SK-N-SH (cell line): Measurements from ENCODE around the gene CDK8. TPM values are rescaled to one million over a fixed set of nuclear protein-coding genes. Genes with fewer than 3 reads are reported as not detected.
A peak's percentile ranks its signal among the peaks of the same experiment; 100 is the strongest.

ENCODE experiments used
- CTCF ChIA-PET: fragments of 300-600, 350-600 bp; formaldehyde crosslinking; extraction: SDS; loops from one replicate; lab custom pipeline; 2021; lab: Yijun Ruan, JAX
- POLR2A ChIA-PET: fragments of 350-600 bp; sonication (Branson Sonifier 250); formaldehyde crosslinking; extraction: SDS; loops from one replicate; lab custom pipeline; 2020; ENCODE audit warnings: antibody characterized with exemption, inconsistent platforms; lab: Yijun Ruan, JAX
- DNase-seq: peaks from one replicate; pipeline ENCODE4 v3.0.0; 2012
- H2AFZ ChIP-seq: fragments of 200-600 bp; sonication (generic); 2 replicates; pipeline ENCODE4 v1.8.1; 2016; ENCODE audit warnings: antibody characterized with exemption, mild to moderate bottlenecking, low read depth
- H3F3A ChIP-seq: fragments of 200-600 bp; sonication (generic); replicated peaks from 2 replicates; pipeline ENCODE3; 2016; ENCODE audit warnings: antibody characterized with exemption, mild to moderate bottlenecking; ENCODE audit not compliant: insufficient read depth
- H3K27ac ChIP-seq, 2 experiments: fragments of 200-500 bp in 1 of 2; fragments of 200-600 bp in 1 of 2; sonication (Bioruptor generic) in 1 of 2; sonication (generic), shearing (Covaris generic) in 1 of 2; 2 replicates each; pipeline versions ENCODE4 v1.5.1 to v1.6.1; 2014 to 2016; ENCODE audit warnings: low read depth in 2 of 2, inconsistent platforms in 1 of 2, low read length in 1 of 2, mild to moderate bottlenecking in 1 of 2, mixed read lengths in 1 of 2
- H3K27me3 ChIP-seq: fragments of 200-600 bp; sonication (generic), shearing (Covaris generic); 2 replicates; pipeline ENCODE4 v1.6.1; 2016; ENCODE audit warnings: mixed run types; ENCODE audit not compliant: insufficient read depth
- H3K36me3 ChIP-seq, 2 experiments: fragments of 200-500 bp in 1 of 2; fragments of 200-600 bp in 1 of 2; sonication (Bioruptor generic) in 1 of 2; sonication (generic) in 1 of 2; replicated peaks in 1 of 2; 2 replicates each; pipeline versions ENCODE3 to v1.5.1; 2014 to 2016; ENCODE audit warnings: low read length in 1 of 2, mild to moderate bottlenecking in 1 of 2; ENCODE audit not compliant: insufficient read depth in 2 of 2, control insufficient read depth in 1 of 2
- H3K4me1 ChIP-seq, 2 experiments: fragments of 200-500 bp in 1 of 2; fragments of 200-600 bp in 1 of 2; sonication (Bioruptor generic) in 1 of 2; sonication (generic), shearing (Covaris generic) in 1 of 2; 2 replicates each; pipeline versions ENCODE4 v1.5.1 to v1.6.1; 2014 to 2016; ENCODE audit warnings: low read depth in 1 of 2, low read length in 1 of 2, mixed run types in 1 of 2; ENCODE audit not compliant: insufficient read depth in 2 of 2, control insufficient read depth in 1 of 2
- H3K4me2 ChIP-seq: fragments of 200-600 bp; sonication (generic), shearing (Covaris generic); 2 replicates; pipeline ENCODE4 v1.6.1; 2017; ENCODE audit warnings: mixed run types
- H3K4me3 ChIP-seq, 2 experiments: fragments of 200-500 bp in 1 of 2; fragments of 200-600 bp in 1 of 2; sonication (Bioruptor generic) in 1 of 2; sonication (generic), shearing (Covaris generic) in 1 of 2; 2 replicates each; pipeline versions ENCODE4 v1.5.1 to v1.8.1; 2014 to 2016; ENCODE audit warnings: low read depth in 2 of 2, inconsistent platforms in 1 of 2, low read length in 1 of 2, mild to moderate bottlenecking in 1 of 2, mixed read lengths in 1 of 2, moderate library complexity in 1 of 2
- H3K79me2 ChIP-seq: fragments of 200-600 bp; sonication (generic); 2 replicates; pipeline ENCODE4 v1.8.1; 2017; ENCODE audit warnings: mild to moderate bottlenecking; ENCODE audit not compliant: insufficient read depth
- H3K9ac ChIP-seq: fragments of 200-600 bp; sonication (generic); 2 replicates; pipeline ENCODE4 v1.6.1; 2017; ENCODE audit warnings: mixed run types
- H3K9me2 ChIP-seq: fragments of 200-600 bp; sonication (generic); 2 replicates; pipeline ENCODE4 v1.6.1; 2017; ENCODE audit warnings: mixed run types
- H3K9me3 ChIP-seq: fragments of 200-600 bp; sonication (generic); 2 replicates; pipeline ENCODE4 v1.6.1; 2017; ENCODE audit warnings: mixed run types, mild to moderate bottlenecking, moderate library complexity
- H4K20me1 ChIP-seq: fragments of 200-600 bp; sonication (generic); 2 replicates; pipeline ENCODE4 v1.6.1; 2017; ENCODE audit warnings: mild to moderate bottlenecking, mixed run types; ENCODE audit not compliant: insufficient read depth
- CHD2 ChIP-seq: fragments of 150-350 bp; IDR thresholded peaks from 2 replicates; pipeline ENCODE4 v1.6.1; 2018; ENCODE audit warnings: low read length; ENCODE audit not compliant: partially characterized antibody
- EP300 ChIP-seq, 2 experiments: IDR thresholded peaks; 2 replicates each; pipeline versions ENCODE4 v1.4.0 to v1.6.1; 2012; ENCODE audit warnings: borderline replicate concordance in 1 of 2, low read depth in 1 of 2, low read length in 1 of 2
- FOSL2 ChIP-seq: IDR thresholded peaks from 2 replicates; pipeline ENCODE4 v1.4.0; 2012; ENCODE audit warnings: low read depth, mild to moderate bottlenecking, moderate library complexity, borderline replicate concordance
- FOXJ3 ChIP-seq: sonication (generic); formaldehyde crosslinking; IDR thresholded peaks from 2 replicates; pipeline ENCODE4 v1.5.1; 2020; ENCODE audit warnings: mild to moderate bottlenecking, missing genetic modification reagents
- FOXM1 ChIP-seq: IDR thresholded peaks from 2 replicates; pipeline ENCODE4 v1.4.0; 2012; ENCODE audit warnings: low read depth, mild to moderate bottlenecking
- GATA2 ChIP-seq: sonication (generic); formaldehyde crosslinking; IDR thresholded peaks from 2 replicates; pipeline ENCODE4 v1.5.0; 2020; ENCODE audit warnings: mild to moderate bottlenecking, missing genetic modification reagents
- JUND ChIP-seq: IDR thresholded peaks from 2 replicates; pipeline ENCODE4 v1.4.0; 2012
- MEF2A ChIP-seq: IDR thresholded peaks from 2 replicates; pipeline ENCODE4 v1.4.0; 2012; ENCODE audit warnings: low read depth, borderline replicate concordance
- MXI1 ChIP-seq: IDR thresholded peaks from 2 replicates; pipeline ENCODE4 v1.6.1; 2012; ENCODE audit warnings: mild to moderate bottlenecking, low read depth, low read length, improper control_type of control experiment
- NFIC ChIP-seq: IDR thresholded peaks from 2 replicates; pipeline ENCODE4 v1.4.0; 2012; ENCODE audit warnings: borderline replicate concordance
- NRF1 ChIP-seq: IDR thresholded peaks from 2 replicates; pipeline ENCODE4 v1.6.1; 2012; ENCODE audit warnings: low read depth, mild to moderate bottlenecking, low read length
- POLR2AphosphoS5 ChIP-seq: IDR thresholded peaks from 2 replicates; pipeline ENCODE4 v1.6.1; 2012; ENCODE audit warnings: low read depth, low read length
- RAD21 ChIP-seq: IDR thresholded peaks from 2 replicates; pipeline ENCODE4 v1.6.1; 2012; ENCODE audit warnings: mild to moderate bottlenecking, low read length
- RCOR1 ChIP-seq: fragments of 150-350 bp; IDR thresholded peaks from 2 replicates; pipeline ENCODE4 v1.6.1; 2017; ENCODE audit warnings: antibody characterized with exemption, low read length
- RFX5 ChIP-seq: IDR thresholded peaks from 2 replicates; pipeline ENCODE4 v1.6.1; 2012; ENCODE audit warnings: mild to moderate bottlenecking, improper control_type of control experiment, low read length
- SMC3 ChIP-seq: IDR thresholded peaks from 2 replicates; pipeline ENCODE4 v1.6.1; 2012; ENCODE audit warnings: low read depth, low read length, improper control_type of control experiment
- TAF1 ChIP-seq: IDR thresholded peaks from 2 replicates; pipeline ENCODE4 v1.6.1; 2012; ENCODE audit warnings: low read depth, mild to moderate bottlenecking, low read length, moderate library complexity, borderline replicate concordance
- TCF12 ChIP-seq: IDR thresholded peaks from 2 replicates; pipeline ENCODE4 v1.4.0; 2012
- TEAD4 ChIP-seq: IDR thresholded peaks from 2 replicates; pipeline ENCODE4 v1.4.0; 2012; ENCODE audit warnings: mild to moderate bottlenecking, borderline replicate concordance; ENCODE audit not compliant: insufficient read depth
- YY1 ChIP-seq: IDR thresholded peaks from 2 replicates; pipeline ENCODE4 v1.4.0; 2012; ENCODE audit warnings: low read depth, mild to moderate bottlenecking
- WGBS: methylation state at CpG from one replicate; pipeline ENCODE4 v1.1.6; 2017; ENCODE audit warnings: low lambda C conversion rate; 5-methylcytosine and 5-hydroxymethylcytosine counted together
- polyA plus RNA-seq, 3 experiments: library from polyadenylated mRNA; depleted of rRNA; stranded (reverse); fragments of >200 nt; gene quantifications; 2 replicates each; pipeline ENCODE4 v1.2.3, GENCODE V29; 2012
- TF ChIP-seq, protein P1 (sequence below): IDR thresholded peaks from 2 replicates; pipeline ENCODE4 v1.6.1; 2012; ENCODE audit warnings: mild to moderate bottlenecking, low read depth, low read length, moderate library complexity
- TF ChIP-seq, protein P2 (sequence below): fragments of 200-600 bp; sonication (generic); IDR thresholded peaks from 2 replicates; pipeline ENCODE4 v1.6.1; 2017; ENCODE audit warnings: antibody characterized with exemption, mild to moderate bottlenecking, moderate library complexity
- TF ChIP-seq, protein P3 (sequence below): IDR thresholded peaks from 2 replicates; pipeline ENCODE4 v1.4.0; 2012; ENCODE audit warnings: low read depth
- TF ChIP-seq, protein P4 (sequence below): fragments of 150-350 bp; IDR thresholded peaks from 2 replicates; pipeline ENCODE4 v1.6.1; 2017; ENCODE audit warnings: antibody characterized with exemption, low read length, low read depth, borderline replicate concordance
- TF ChIP-seq, protein P5 (sequence below): IDR thresholded peaks from 2 replicates; pipeline ENCODE4; 2012

CDK8 gene
- polyA plus RNA-seq (2012; rRNA removed): 10.1 and 11.3 TPM in 2 replicates
- 10.9 and 11.4 TPM in 2 replicates for polyA plus RNA-seq (2012; cell fraction: cytosol; rRNA removed)
- polyA plus RNA-seq (2012; cell fraction: nucleus; rRNA removed): 12.9 and 26.3 TPM in 2 replicates

DNA sequence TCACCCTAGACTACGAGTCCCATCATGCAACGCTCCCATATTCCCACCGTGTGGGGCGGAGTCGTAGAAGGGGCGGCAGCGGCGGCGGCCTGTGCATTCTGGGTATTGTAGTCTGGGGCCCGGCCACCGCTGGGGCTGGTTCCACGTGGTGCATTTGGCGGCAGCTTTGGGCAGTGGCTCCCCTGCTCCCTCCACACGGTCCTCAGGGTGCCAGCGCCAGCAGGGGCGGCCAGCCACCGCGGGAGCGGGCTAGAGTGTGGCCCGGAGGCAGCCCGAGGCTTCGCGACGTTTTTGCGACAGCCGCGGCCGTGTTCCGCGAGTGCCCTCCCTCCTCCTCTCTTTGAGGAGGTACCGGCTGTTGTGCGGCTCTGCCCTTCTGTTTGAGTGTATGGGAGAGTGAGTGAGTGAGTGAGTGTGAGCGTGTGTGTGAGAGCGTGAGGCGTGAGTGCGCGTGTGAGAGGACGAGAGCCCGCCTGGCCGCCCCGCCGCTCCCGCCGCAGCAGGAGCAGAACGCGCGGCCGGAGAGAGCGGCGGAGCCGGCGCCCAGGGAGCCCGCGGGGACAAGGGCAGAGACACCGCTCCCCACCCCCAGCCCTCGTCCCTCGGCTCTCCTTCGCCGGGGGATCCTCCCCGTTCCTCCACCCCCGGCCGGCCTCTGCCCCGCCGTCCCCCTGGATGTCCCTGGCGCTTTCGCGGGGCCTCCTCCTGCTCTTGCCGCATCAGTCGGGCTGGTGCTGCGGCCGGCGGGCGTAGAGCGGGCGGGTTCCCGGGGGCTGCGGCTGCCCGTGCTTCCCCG is at the start of gene CDK8:
CDK8 (plus strand) TSS at position 343 of the 796 bp plus-strand sequence. CDS start 513 bp downstream, outside the sequence.
- no peaks in the 10 kb centered on the region for H3F3A ChIP-seq
- H3K27ac ChIP-seq: peak within 1 kb of the TSS; percentile 88 to 97
- peaks cover 44% of the 10 kb centered on the region for H3K79me2 ChIP-seq
- no peaks in the 10 kb centered on the region for H3K9me2 ChIP-seq
- ChIA-PET POLR2A (interaction anchor here (0.6 kb wide), 1 partner anchor 890 kb away, joined by 3 read pairs; no protein-coding TSS in a partner anchor), CTCF (interaction anchor here (0.7 kb wide), 2 partner anchors 24 to 240 kb away, joined by 3 read pairs; no protein-coding TSS in a partner anchor)
- peak within 1 kb of the TSS; percentile 69 to 90 for H3K4me3 ChIP-seq
- H3K36me3 ChIP-seq: no peaks in the 10 kb centered on the region
- peak within 1 kb of the TSS; percentile 75 for H3K9ac ChIP-seq
- peak within 1 kb of the TSS; percentile 93 for H2AFZ ChIP-seq
- DNase-seq: peak; percentile 89
- H3K4me2 ChIP-seq: peak within 1 kb of the TSS; percentile 80
- WGBS: 3% methylated on average over 48 of the region's 79 CpGs
- peaks cover 38% of the 10 kb centered on the region for H4K20me1 ChIP-seq
- H3K4me1 ChIP-seq: peaks cover 8 to 10% of the 10 kb centered on the region in 2 experiments; a peak in 2 of 4 replicates
- H3K27me3 ChIP-seq: no peaks in the 10 kb centered on the region
- no peaks in the 10 kb centered on the region for H3K9me3 ChIP-seq
- no peak for TF ChIP-seq RAD21
- peak; percentile 82 for TF ChIP-seq POLR2AphosphoS5
- TF ChIP-seq GATA2: no peak
- TF ChIP-seq, protein P1, sequence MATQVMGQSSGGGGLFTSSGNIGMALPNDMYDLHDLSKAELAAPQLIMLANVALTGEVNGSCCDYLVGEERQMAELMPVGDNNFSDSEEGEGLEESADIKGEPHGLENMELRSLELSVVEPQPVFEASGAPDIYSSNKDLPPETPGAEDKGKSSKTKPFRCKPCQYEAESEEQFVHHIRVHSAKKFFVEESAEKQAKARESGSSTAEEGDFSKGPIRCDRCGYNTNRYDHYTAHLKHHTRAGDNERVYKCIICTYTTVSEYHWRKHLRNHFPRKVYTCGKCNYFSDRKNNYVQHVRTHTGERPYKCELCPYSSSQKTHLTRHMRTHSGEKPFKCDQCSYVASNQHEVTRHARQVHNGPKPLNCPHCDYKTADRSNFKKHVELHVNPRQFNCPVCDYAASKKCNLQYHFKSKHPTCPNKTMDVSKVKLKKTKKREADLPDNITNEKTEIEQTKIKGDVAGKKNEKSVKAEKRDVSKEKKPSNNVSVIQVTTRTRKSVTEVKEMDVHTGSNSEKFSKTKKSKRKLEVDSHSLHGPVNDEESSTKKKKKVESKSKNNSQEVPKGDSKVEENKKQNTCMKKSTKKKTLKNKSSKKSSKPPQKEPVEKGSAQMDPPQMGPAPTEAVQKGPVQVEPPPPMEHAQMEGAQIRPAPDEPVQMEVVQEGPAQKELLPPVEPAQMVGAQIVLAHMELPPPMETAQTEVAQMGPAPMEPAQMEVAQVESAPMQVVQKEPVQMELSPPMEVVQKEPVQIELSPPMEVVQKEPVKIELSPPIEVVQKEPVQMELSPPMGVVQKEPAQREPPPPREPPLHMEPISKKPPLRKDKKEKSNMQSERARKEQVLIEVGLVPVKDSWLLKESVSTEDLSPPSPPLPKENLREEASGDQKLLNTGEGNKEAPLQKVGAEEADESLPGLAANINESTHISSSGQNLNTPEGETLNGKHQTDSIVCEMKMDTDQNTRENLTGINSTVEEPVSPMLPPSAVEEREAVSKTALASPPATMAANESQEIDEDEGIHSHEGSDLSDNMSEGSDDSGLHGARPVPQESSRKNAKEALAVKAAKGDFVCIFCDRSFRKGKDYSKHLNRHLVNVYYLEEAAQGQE: no peak
- no peak for TF ChIP-seq FOSL2
- TF ChIP-seq SMC3: no peak
- peak; percentile 82 for TF ChIP-seq CHD2
- TF ChIP-seq, protein P2, sequence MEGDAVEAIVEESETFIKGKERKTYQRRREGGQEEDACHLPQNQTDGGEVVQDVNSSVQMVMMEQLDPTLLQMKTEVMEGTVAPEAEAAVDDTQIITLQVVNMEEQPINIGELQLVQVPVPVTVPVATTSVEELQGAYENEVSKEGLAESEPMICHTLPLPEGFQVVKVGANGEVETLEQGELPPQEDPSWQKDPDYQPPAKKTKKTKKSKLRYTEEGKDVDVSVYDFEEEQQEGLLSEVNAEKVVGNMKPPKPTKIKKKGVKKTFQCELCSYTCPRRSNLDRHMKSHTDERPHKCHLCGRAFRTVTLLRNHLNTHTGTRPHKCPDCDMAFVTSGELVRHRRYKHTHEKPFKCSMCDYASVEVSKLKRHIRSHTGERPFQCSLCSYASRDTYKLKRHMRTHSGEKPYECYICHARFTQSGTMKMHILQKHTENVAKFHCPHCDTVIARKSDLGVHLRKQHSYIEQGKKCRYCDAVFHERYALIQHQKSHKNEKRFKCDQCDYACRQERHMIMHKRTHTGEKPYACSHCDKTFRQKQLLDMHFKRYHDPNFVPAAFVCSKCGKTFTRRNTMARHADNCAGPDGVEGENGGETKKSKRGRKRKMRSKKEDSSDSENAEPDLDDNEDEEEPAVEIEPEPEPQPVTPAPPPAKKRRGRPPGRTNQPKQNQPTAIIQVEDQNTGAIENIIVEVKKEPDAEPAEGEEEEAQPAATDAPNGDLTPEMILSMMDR: no peak
- no peak for TF ChIP-seq FOXM1
- peak; percentile 68; the same call in 1 of the 2 replicates for TF ChIP-seq YY1
- no peak for TF ChIP-seq RCOR1
- TF ChIP-seq, protein P3, sequence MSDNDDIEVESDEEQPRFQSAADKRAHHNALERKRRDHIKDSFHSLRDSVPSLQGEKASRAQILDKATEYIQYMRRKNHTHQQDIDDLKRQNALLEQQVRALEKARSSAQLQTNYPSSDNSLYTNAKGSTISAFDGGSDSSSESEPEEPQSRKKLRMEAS: peak; percentile 31; the same call in 1 of the 2 replicates
- TF ChIP-seq TCF12: 0 out of 2 replicates have a peak, but pooled peaks have one; percentile 17
- TF ChIP-seq, protein P4, sequence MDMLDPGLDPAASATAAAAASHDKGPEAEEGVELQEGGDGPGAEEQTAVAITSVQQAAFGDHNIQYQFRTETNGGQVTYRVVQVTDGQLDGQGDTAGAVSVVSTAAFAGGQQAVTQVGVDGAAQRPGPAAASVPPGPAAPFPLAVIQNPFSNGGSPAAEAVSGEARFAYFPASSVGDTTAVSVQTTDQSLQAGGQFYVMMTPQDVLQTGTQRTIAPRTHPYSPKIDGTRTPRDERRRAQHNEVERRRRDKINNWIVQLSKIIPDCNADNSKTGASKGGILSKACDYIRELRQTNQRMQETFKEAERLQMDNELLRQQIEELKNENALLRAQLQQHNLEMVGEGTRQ: no peak
- no peak for TF ChIP-seq TEAD4
- no peak for TF ChIP-seq MEF2A
- TF ChIP-seq, protein P5, sequence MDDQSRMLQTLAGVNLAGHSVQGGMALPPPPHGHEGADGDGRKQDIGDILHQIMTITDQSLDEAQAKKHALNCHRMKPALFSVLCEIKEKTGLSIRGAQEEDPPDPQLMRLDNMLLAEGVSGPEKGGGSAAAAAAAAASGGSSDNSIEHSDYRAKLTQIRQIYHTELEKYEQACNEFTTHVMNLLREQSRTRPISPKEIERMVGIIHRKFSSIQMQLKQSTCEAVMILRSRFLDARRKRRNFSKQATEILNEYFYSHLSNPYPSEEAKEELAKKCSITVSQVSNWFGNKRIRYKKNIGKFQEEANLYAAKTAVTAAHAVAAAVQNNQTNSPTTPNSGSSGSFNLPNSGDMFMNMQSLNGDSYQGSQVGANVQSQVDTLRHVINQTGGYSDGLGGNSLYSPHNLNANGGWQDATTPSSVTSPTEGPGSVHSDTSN: no peak
- no peak for TF ChIP-seq JUND
- TF ChIP-seq RFX5: no peak
- peak; percentile 58 for TF ChIP-seq TAF1
- no peak for TF ChIP-seq EP300 (IDR thresholded peaks at IDR 0.05; ENCODE audit: borderline replicate concordance in 1 of 2, low read depth in 1 of 2, low read length in 1 of 2)
- no peak for TF ChIP-seq NRF1
- no peak for TF ChIP-seq NFIC
- TF ChIP-seq FOXJ3 (CRISPR knock-in tag): no peak
- TF ChIP-seq MXI1: peak; percentile 68
